GM04503 (cell line): ENCODE measurements around the gene ITCH.
A peak's percentile ranks its signal among the peaks of the same experiment; 100 is the strongest.
"Not testable (repeated sequence)": the region's sequence is repeated elsewhere in the genome, so short reads cannot be mapped to it uniquely, and the experiment has no call there.

Experiments
- DNase-seq: peaks from one replicate; pipeline ENCODE4 v3.0.0-alpha.2; 2012; ENCODE audit warnings: low read depth

ITCH gene

DNA sequence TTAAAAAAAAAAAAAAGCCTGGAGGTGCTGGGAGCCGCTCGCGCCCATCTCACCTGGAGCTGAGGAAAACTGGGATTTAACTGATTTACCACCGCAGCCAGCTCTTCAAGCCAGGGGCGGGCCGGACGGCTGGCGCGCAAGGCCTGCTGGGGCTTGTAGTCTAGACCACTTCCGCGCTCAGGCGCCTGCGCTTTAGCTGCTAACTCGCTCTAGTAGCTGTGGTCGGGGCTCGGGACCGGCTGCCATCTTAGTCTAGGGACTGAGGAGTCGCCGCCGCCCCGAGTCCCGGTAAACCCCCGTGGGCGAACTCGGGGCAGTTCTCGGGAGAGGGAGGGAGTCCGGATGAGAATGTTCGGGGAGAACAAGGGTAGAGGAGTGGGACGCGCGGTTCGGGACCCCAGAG, at the start of gene ITCH:
TSS of gene ITCH (plus strand) at position 212 of the 403 bp plus-strand sequence. CDS start 30,539 bp downstream, outside the sequence.
- peak; percentile 69 for DNase-seq

DNA sequence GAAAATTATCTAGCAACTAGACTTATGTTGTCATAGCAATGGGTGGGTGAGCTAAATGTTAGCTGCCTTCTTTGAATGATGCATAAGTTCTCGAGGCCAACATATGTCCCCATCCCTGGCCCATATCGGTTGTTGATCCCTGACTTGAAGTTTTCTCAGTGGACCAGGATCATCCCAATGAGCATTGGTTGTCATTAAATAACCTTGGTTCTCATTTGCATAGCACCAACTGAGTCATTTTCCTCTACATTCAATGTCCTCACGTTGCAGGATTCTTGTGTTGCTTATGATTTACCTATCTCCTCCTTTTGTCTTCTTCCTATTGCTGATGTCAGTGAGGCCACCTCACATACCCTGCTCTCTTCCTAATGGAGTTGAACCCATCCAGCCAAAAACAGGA, 47.8 kb upstream of the ITCH start:
- DNase-seq = no peak

DNA sequence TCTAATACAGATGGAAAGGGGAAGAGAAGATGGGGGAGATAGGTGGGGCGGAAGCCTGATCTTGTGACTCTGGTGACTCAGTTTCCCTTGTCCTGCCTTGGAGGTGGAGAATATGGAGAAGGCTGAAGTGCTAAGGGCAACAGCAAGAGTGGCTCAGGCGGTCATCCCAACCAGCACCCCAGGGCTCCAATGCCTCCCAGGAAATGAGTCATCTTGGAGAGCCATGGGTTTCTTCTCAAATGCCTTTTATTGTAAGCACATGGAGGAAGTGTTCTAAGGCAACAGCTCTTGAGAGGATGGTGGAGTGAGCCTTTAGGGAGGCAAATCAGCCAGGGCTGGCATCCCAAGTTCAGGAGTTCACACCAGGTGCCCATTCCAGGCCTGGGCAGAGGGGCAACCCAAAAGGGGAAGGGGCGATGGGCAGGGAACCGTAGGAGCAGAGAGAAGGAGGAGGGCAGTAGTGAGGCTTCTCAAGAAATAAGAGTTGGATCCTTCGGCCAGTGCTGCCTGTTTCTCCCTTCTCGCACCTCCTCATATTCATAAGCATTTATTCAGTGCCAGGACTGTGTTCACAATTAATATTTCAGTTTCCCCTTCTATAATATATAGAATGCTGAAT, 46.8 kb upstream of the ITCH start:
- peak; percentile 29 for DNase-seq

DNA sequence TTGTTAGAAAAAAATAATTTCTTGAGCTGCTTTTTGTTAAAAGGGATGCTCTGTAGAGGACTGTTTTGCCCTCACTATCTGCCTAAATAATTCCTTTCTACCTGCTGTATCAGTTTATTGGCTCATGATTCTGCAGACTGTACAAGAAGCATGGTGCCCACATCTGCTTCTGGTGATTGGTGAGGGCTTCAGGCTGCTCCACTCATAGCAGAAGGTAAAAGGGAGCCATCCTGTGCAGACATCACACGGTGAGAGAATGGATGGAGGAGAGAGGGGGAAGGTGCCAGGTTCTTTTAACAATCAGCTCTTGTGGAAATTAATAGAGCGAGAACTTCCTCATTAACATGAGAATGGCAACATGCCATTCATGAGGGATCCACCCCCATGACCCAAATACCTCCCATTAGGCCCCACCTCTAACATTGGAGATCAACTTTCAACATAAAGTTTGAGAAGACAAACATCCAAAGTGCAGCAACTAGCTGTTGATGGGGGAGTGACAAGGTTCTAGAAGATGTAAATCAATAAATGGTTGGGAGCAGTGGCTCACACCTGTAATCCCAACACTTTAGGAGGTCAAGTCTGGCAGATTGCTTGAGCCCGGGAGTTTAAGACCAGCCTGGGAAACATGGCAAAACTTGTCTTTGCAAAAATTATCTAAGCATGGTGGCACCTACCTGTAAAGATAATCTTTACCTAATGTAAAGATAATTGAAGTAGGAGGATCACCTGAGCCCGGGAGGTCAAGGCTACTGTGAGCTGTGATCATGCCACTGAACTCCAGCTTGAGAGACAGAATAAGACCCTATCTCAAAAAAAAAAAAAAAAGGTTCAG, 44.2 kb upstream of the ITCH start:
- DNase-seq = no peak

DNA sequence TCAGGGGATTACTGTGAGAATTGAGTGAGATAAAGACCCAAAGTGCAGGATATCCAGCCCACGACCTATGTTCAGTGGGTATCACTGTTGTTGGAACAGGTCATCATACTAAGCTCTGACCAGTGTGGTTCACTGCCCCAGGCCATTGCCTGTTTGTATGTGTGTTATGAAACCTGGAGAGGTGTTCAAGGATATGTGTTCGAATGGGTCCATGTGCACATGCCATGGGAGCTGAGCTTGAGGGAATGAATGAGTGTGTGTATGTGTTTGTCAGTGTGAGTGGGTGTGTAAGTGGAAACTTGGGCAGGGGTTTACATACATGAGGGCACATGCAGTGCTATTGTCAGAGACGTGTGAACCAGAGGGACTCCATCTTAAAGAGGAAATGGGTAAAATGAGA, 42.2 kb upstream of the ITCH start:
- DNase-seq = no peak

DNA sequence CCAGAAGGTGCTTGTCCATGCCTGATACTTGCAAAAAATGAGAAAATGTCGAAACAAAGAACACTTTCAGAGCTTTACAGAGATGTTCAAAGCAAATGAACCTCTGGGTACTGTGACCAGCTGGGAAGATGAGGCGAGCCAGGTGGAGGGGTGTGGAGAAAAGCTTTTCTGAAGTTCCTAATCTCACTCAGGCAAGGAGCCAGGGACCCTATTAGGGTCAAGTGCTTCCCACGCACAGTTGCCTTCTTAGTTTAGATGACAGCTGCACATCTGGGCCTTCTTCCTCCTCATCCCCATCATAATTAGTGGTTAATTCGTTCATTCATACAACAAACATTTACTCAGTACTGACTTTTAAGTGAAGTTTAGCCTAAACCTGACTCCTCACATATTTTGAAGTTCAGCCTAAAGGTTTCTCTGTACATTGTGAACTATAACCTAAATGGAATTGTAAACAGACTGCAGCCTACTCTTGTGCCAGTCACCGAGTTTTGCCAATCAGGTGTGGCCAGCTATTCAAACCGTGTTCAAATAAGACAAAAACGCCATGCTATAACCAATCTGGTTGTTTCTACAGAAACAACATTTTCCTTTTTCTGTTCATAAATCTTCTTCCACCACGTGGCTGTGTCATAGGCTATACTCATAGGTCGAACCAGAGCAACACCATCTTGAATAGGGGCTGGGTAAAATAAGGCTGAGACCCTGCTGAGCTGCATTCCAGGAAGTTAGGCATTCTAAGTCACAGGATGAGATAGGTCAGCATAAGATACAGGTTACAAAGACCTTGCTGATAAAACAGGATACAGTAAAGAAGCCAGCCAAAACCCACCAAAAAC, 40.6 kb upstream of the ITCH start:
- no peak for DNase-seq

DNA sequence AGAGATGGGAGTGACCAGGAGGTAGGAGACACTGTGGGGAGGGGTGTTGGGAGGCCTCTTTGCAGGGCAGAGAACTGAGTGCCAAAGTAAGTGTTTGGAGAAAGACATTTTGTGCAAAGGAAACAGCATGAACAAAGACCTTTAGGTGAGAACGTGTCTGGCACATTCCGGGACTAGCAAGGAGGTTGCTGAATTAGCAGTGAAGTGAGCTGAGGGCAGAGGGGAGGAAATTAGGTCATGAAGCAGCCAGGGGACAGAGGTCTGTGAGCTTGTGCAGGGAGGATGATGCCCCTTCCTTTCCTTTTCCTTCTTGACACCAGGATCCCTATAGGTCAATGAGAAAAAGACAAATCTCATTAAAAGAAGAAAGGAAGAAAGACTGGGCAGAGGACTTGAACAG, 38.5 kb upstream of the ITCH start:
- DNase-seq = no peak

DNA sequence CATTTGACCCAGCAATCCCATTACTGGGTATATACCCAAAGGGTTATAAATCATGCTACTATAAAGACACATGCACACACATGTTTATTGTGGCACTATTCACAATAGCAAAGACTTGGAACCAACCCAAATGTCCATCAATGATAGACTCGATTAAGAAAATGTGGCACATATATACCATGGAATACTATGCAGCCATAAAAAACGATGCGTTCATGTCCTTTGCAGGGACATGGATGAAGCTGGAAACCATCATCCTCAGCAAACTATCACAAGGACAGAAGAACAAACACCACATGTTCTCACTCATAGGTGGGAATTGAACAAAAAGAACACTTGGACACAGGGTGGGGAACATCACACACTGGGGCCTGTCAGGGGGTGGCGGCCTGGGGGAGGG, 34.9 kb upstream of the ITCH start:
- DNase-seq = not testable (repeated sequence)

DNA sequence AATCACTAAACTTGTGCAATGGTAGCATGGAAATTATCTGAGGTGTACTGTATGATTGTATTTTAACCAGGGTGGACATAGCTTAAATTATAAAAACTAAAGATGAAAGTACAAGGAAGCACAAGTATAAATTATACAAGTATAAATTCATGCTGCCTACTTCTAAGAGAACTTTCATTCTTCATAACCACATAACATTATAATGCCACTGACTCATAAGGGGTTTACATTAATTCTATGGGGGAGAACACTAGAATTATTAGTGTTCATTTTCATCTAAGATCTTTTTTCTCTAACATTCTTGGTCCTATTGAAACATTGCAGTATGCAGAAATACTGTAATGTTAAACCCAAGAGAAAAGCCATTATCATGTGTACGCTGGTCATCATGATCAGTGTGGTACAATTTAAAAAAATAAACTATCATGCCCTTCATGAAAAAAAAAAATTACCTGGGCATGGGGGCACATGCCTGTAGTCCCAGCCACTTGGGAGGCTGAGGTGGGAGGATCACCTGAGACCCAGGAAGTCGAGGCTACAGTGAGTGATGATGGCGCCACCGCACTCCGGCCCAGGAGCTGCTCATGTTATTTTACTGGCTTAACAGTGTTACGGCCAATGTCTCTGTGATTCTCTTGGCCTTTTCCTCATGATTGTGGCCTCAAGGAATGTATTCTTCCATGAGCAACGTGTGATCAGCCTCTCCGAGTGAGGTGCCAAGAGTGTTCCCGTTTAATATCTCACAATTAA, 34.0 kb upstream of the ITCH start:
- no peak for DNase-seq

DNA sequence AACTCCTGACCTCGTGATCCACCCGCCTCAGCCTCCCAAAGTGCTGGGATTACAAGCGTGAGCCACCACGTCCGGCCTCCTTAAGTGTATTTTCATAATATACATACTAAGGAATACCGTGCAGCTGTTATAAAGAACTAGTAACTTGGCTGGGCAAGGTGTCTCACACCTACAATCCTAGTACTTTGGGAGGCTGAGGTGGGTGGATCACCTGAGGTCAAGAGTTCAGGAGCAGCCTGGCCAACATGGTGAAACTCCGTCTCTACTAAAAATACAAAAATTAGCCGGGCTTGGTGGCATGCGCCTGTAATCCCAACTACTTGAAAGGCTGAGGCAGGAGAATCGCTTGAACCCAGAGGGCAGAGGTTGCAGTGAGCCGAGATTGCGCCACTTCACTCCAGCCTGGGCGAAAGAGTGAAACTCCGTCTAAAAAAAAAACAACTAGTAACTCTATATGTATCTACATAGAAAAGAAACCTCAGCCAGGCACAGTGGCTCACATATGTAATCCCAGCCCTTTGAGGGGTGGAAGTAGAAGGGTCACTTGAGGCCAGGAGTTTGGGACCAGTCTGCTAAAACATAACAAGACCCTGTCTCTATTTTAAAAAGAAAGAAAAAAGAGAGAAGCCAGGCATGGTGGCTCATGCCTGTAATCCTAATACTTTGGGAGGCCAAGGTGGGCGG, 32.1 kb upstream of the ITCH start:
- DNase-seq = not testable (repeated sequence)

DNA sequence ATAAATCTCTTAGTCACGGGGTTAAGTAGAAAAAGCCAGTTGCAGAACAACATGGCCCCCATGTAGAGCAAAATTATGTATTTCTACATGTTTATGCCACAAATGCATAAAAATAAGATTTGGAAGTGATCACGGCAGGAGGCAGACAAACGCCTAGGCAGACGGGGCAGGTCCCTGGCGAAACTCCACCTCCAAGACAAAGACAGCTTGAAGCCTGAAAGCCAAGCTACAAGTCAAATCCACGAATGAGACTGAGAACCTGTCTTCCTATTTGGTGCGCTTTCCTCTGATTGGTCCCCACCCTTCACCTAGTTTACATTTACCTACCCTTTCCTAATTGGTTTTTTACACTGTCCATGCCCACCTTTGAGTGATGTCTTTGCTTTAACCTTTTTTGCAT, 31.2 kb upstream of the ITCH start:
- DNase-seq = no peak

DNA sequence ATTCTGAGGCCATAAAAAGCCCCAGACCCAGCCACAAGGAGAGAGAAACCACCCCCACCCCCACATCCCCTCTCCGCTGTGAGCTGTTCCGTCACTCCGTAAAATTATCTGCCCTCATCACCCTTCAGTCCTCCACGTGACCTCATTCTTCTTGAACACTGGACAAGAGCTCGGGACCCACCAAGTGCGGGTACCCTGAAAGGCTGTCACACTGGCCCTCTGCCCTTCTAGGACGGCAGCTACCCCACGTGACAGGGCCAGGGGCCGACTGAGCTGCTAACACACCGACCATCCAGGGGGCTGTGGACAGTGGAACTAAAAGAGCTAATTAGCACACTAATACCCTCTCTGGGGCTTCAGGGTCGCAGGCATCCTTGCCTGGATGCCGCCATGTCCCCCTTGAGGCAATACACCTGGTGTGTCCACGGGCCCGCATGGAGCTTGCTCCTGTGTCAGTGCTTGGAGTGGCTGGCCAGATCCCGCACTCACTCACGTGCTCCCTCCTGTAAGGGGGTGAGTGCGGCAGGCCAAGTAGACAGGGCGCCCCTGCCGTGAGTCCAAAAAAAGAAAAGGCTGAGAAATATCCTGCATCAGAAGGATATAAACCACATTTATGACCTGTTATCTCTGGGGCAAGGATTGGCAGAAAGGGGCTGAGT, 30.7 kb upstream of the ITCH start:
- DNase-seq = no peak

DNA sequence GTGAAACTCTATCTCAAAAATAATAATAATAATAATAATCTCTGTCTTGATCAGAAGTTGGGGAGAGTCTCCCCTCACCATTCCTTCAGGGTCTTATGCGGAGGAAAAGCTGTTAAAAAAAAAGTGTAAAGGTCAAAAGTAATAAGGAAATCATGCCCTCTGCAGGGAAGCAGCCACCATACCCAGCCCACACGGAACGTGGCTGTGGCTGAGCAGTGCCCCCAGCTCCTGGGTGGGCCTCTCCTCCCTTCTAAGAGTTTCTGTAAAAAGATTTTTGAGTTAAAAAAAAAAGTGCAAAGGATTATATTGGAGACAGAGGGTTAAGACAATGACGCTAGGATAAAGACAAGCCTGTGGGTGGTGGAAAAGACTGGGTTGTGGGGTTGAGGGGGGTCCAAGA, 29.3 kb upstream of the ITCH start:
- no peak for DNase-seq

DNA sequence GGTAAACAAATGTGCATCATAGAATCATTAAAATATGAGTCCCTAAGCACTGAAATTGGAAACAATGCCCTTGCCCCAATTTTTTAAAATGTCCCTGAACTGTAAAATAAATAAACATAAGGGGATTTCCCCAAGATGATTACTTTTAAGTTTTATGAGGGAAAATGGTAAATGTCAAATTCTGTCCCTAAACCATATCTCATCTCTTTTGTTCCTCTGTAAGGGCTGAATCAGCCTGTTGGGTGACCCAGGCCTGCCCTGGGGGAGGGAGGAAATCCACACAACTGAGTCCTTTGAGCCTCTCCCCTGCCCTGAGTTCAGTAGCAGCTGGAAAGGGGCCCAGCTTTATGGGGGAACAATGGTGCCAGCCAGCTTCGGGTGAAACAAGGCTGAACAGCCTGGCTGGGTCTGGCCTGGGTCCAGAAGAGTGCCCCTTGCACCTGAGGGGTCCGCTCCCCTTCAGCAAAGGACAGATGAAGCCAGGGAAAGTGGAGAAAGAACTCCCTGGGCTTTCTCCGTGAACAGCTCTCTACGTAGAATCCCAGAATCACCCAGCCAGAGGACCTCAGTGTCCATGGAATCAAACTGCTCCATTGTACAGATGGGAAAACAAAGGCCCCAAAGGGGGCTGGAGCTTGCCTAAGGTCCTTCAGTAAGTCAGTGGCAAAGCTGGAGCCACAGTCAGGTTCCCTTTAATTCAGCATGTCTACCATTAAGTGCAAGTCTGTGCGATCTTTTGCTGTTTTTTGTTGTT, 28.2 kb upstream of the ITCH start:
- DNase-seq = no peak

DNA sequence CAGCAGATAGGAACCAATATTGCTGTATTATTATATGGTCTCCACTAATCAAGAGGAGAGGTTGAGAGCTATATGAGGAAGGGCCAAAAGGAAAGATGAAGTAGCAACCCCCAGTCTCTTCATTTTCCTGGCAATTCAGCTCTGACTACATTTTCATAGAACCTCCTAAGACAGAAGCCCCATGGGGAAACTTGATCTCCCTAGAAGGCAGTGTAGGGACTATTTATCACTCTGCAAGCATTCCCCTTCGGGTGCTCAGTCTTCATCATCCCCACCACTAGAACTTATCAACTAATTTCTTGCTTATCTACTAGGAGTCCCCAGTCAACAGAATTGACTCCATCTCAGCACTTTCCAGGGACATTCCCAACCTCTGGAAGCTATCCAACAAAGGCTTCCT, 25.5 kb upstream of the ITCH start:
- no peak for DNase-seq

DNA sequence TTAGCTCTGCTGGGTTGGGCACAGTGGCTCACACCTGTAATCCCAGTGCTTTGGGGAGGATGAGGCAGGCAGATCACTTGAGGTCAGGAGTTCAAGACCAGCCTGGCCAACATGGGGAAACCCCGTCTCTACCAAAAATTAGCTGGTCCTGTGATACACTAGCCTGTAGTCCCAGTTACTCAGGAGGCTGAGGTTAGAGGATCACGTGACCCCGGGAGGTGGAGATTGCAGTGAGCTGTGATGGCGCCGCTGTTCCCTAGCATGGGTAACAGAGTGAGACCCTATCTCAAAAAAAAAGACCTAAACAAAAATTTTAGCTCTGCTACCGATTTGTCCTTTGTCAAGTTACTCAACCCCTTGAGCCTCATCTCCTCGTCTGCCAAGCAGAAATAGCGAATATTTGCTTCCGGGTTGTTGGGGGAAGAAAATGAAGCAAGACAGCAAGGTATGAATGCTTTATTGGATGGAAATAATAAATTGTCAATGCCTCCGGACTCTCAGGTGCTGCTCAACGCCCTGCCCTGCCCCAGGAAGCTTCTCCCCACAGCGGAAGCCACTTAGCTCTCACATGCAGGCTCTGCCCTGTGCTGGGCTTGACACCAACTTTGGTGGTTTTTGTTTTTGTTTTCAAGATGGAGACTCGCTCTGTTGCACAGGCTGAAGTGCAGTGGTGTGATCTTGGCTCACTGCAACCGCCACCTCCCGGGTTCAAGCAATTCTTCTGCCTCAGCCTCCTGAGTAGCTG, 24.9 kb upstream of the ITCH start:
- no peak for DNase-seq

DNA sequence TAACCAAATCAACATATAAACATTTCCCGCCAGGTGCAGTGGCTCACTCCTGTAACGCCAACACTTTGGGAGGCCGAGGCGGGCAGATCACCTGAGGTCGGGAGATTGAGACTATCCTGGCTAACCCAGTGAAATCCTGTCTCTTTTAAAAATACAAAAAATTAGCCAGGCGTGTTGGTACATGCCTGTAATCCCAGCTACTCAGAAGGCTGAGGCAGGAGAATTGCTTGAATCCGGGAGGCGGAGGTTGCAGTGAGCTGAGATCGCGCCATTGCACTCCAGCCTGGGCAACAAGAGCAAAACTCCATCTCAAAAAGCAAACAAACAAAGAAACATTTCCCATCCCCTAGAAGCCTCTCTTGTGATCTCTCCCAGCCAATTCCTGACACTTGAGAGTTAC, 22.3 kb upstream of the ITCH start:
- DNase-seq = not testable (repeated sequence)

DNA sequence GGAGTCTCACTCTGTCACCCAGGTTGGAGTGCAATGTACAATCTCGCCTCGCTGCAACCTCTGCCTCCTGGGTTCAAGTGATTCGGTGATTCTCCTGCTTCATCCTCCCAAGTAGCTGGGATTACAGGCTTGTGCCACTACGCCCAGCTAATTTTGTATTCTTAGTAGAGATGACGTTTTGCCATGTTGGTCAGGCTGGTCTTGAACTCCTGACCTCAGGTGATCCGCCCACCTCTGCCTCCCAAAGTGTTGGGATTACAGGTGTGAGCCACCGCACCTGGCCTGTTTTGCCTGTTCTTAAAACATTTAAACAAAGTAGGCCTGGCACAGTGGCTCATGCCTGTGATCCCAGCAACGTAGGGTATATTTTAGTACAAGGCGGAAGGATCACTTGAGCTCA, 21.9 kb upstream of the ITCH start:
- DNase-seq = not testable (repeated sequence)

DNA sequence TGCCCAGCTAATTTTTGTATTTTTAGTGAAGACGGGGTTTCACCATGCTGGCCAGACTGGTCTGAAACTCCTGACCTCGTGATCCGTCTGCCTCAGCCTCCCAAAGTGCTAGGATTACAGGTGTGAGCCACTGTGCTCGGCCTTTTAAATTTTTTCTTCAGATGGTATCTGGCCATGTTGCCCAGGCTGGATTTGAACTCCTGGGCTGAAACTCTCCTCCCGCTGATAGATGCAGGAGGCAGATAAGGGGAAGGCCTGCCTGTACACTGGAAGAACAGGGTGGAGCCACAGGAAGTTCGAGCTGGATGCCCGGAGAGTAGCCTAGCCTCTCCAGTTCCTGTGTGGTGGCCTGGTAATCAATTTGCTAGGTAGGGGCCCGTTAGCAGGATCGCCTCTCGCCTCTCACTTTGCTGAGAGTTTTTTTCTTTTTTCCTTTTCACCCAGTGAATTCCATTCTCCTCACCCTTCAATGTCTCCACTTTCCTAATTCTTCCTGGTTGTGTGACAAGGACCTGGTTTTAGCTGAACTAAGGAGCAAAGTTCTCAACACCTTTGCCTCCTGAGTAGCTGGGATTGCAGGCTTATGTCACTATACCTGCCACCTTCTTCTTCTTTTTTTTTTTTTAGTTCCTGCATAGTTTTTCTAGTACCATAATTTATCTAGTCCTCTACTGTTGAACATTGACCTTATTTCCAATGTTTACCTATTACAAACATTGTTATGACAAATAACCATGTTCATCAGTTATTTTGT, 19.4 kb upstream of the ITCH start:
- no peak for DNase-seq
